GM23338 (cell line): ENCODE results near the gene ZBTB5. TPM values are rescaled to one million over a fixed set of nuclear protein-coding genes. Genes with fewer than 3 reads are reported as not detected.
A peak's percentile ranks its signal among the peaks of the same experiment; 100 is the strongest.

ENCODE experiments used
- ATAC-seq: fragments of 200-7000 bp; cut with Tn5 transposase; 3 replicates; pipeline ENCODE4 v1.9.1; 2020
- DNase-seq: peaks from one replicate; pipeline ENCODE4 v3.0.0-alpha.2; 2015; ENCODE audit warnings: low spot score
- H2AFZ ChIP-seq: fragments of 200-600 bp; sonication (generic); 2 replicates; pipeline ENCODE4 v1.8.0; 2016; ENCODE audit warnings: antibody characterized with exemption, mild to moderate bottlenecking, moderate library complexity
- H3F3A ChIP-seq: fragments of 200-600 bp; sonication (generic); replicated peaks from 2 replicates; pipeline ENCODE4 v1.8.0; 2017; ENCODE audit warnings: antibody characterized with exemption, mixed run types, low read depth
- H3K27ac ChIP-seq: fragments of 200-600 bp; sonication (generic); 2 replicates; pipeline ENCODE4 v1.6.1; 2016; ENCODE audit warnings: low read depth
- H3K27me3 ChIP-seq: fragments of 200-600 bp; sonication (generic); 2 replicates; pipeline ENCODE4 v1.8.0; 2016; ENCODE audit warnings: mild to moderate bottlenecking, mixed run types, moderate library complexity; ENCODE audit not compliant: insufficient read depth
- H3K36me3 ChIP-seq: fragments of 200-600 bp; sonication (generic); 2 replicates; pipeline ENCODE4 v1.8.0; 2016; ENCODE audit warnings: mild to moderate bottlenecking; ENCODE audit not compliant: insufficient read depth
- H3K4me1 ChIP-seq: fragments of 200-600 bp; sonication (generic); 2 replicates; pipeline ENCODE4 v1.8.0; 2016; ENCODE audit warnings: mild to moderate bottlenecking, moderate library complexity; ENCODE audit not compliant: insufficient read depth
- H3K4me2 ChIP-seq: fragments of 200-600 bp; sonication (generic); 2 replicates; pipeline ENCODE4 v1.7.1; 2017; ENCODE audit warnings: mixed run types
- H3K4me3 ChIP-seq: fragments of 200-600 bp; sonication (generic); 2 replicates; pipeline ENCODE4 v1.6.1; 2016; ENCODE audit warnings: mixed run types
- H3K79me2 ChIP-seq: fragments of 200-600 bp; sonication (generic); replicated peaks from 2 replicates; pipeline ENCODE4 v1.8.0; 2017; ENCODE audit warnings: mild to moderate bottlenecking; ENCODE audit not compliant: insufficient read depth
- H3K9me2 ChIP-seq: fragments of 200-600 bp; sonication (generic); 2 replicates; pipeline ENCODE4 v1.8.0; 2017; ENCODE audit not compliant: insufficient read depth
- H4K20me1 ChIP-seq: fragments of 200-600 bp; sonication (generic); replicated peaks from 2 replicates; pipeline ENCODE4 v1.8.0; 2017; ENCODE audit warnings: mild to moderate bottlenecking; ENCODE audit not compliant: insufficient read depth
- H3K27ac Mint-ChIP-seq: 2 replicates; pipeline ENCODE4 v1.8.0; 2020; ENCODE audit warnings: inconsistent platforms, mild to moderate bottlenecking, moderate library complexity, mixed read lengths
- H3K27me3 Mint-ChIP-seq: 3 replicates; pipeline ENCODE4 v1.8.0; 2022; ENCODE audit warnings: low read depth, mild to moderate bottlenecking, moderate library complexity, mixed read lengths, inconsistent platforms; ENCODE audit not compliant: insufficient read depth, poor library complexity
- H3K36me3 Mint-ChIP-seq: 3 replicates; pipeline ENCODE4 v1.8.0; 2021; ENCODE audit warnings: low read depth, mild to moderate bottlenecking, inconsistent platforms, moderate library complexity, mixed read lengths
- H3K4me1 Mint-ChIP-seq: 3 replicates; pipeline ENCODE4 v1.8.0; 2020; ENCODE audit warnings: mild to moderate bottlenecking, inconsistent platforms, mixed read lengths
- H3K4me3 Mint-ChIP-seq: 3 replicates; pipeline ENCODE4 v1.8.0; 2021; ENCODE audit warnings: moderate library complexity, mild to moderate bottlenecking, inconsistent platforms, mixed read lengths
- H3K9me3 Mint-ChIP-seq: 3 replicates; pipeline ENCODE4 v1.8.0; 2020; ENCODE audit warnings: moderate library complexity, mild to moderate bottlenecking, inconsistent platforms, mixed read lengths
- CREB1 ChIP-seq: fragments of 250-450 bp; sonication (Bioruptor Pico); IDR thresholded peaks from 2 replicates; pipeline ENCODE4 v1.5.0; 2020; ENCODE audit warnings: low read depth, mild to moderate bottlenecking, moderate library complexity
- CTCF ChIP-seq, 2 experiments: fragments of 200-600 bp in 1 of 2; sonication (generic) in 1 of 2; conservative IDR thresholded peaks; 2 replicates each; pipeline versions ENCODE4 v1.5.1 to v1.6.1; 2016 to 2017; ENCODE audit warnings: antibody characterized with exemption in 2 of 2, low read depth in 2 of 2, mild to moderate bottlenecking in 2 of 2, moderate library complexity in 1 of 2
- ETS1 ChIP-seq: IDR thresholded peaks from 2 replicates; pipeline ENCODE4 v1.6.1; 2016; ENCODE audit warnings: antibody characterized with exemption
- EZH2 ChIP-seq: fragments of 200-600 bp; sonication (generic); IDR thresholded peaks from one replicate; pipeline ENCODE4 v1.8.0; 2017; ENCODE audit warnings: antibody characterized with exemption, mild to moderate bottlenecking, low read depth; ENCODE audit not compliant: unreplicated experiment
- EZH2phosphoT487 ChIP-seq: fragments of 200-600 bp; sonication (generic); IDR thresholded peaks from one replicate; pipeline ENCODE4 v1.8.1; 2018; ENCODE audit warnings: antibody characterized with exemption; ENCODE audit not compliant: unreplicated experiment
- JUNB ChIP-seq: IDR thresholded peaks from one replicate; pipeline ENCODE4 v1.6.1; 2016; ENCODE audit warnings: antibody characterized with exemption; ENCODE audit not compliant: unreplicated experiment
- NANOG ChIP-seq: IDR thresholded peaks from 2 replicates; pipeline ENCODE4 v1.6.1; 2016; ENCODE audit warnings: antibody characterized with exemption, borderline replicate concordance
- POLR2AphosphoS5 ChIP-seq: IDR thresholded peaks from 2 replicates; pipeline ENCODE4 v1.6.1; 2016; ENCODE audit warnings: antibody characterized with exemption, low read depth
- REST ChIP-seq: IDR thresholded peaks from one replicate; pipeline ENCODE4 v1.6.1; 2018; ENCODE audit warnings: antibody characterized with exemption; ENCODE audit not compliant: unreplicated experiment
- STAT1 ChIP-seq: IDR thresholded peaks from one replicate; pipeline ENCODE4 v1.6.1; 2016; ENCODE audit warnings: antibody characterized with exemption; ENCODE audit not compliant: unreplicated experiment
- ZNF114 ChIP-seq: fragments of 250-450 bp; sonication (Bioruptor Pico); IDR thresholded peaks from 2 replicates; pipeline ENCODE4 v1.5.0; 2020; ENCODE audit warnings: mild to moderate bottlenecking, moderate library complexity
- ZNF331 ChIP-seq: fragments of 250-450 bp; sonication (Bioruptor Pico); IDR thresholded peaks from 2 replicates; pipeline ENCODE4 v1.5.0; 2020; ENCODE audit warnings: low read depth, mild to moderate bottlenecking, moderate library complexity
- ZNF462 ChIP-seq: fragments of 250-450 bp; sonication (Bioruptor Pico); IDR thresholded peaks from 2 replicates; pipeline ENCODE4 v1.5.0; 2020; ENCODE audit warnings: mild to moderate bottlenecking, moderate library complexity
- polyA plus RNA-seq: library from polyadenylated mRNA; unstranded; fragments of >200 nt; fragmentation: Nextera tagmentation; extraction: Ambion mirVana; gene quantifications from 2 replicates; pipeline ENCODE4 v1.2.1, GENCODE V29; 2016
- total RNA-seq: library from RNA; depleted of rRNA; stranded (reverse); fragments of >200 nt; shearing (Covaris generic); gene quantifications from 2 replicates; pipeline ENCODE4 v1.2.3, GENCODE V29; 2014

The ZBTB5 gene
- total and polyA plus RNA-seq, 2 experiments from 2014 or later: 2.8 to 19.5 TPM

- peaks cover 8% of the 10 kb centered on the region for H3K4me1 ChIP-seq
- H3K4me2 ChIP-seq: peak overlapping the region; percentile 87
- H2AFZ ChIP-seq: no peak overlapping the region
- peaks cover 15% of the 10 kb centered on the region for H3K79me2 ChIP-seq
- no peak overlapping the region for H3K27ac Mint-ChIP-seq
- DNase-seq (no peak), ATAC-seq (no peak)
- H3F3A ChIP-seq: peaks cover 7% of the 10 kb centered on the region; the same call in 1 of the 2 replicates
- H3K9me3 Mint-ChIP-seq: no peaks in the 10 kb centered on the region
- no peaks in the 10 kb centered on the region for H3K27me3 ChIP-seq
- peaks cover 13% of the 10 kb centered on the region for H3K27me3 Mint-ChIP-seq
- H3K27ac ChIP-seq: no peak overlapping the region
- no peaks in the 10 kb centered on the region for H3K9me2 ChIP-seq
- peak overlapping the region; percentile 93 for H3K4me3 Mint-ChIP-seq
- peaks cover 7% of the 10 kb centered on the region; the same call in 1 of the 2 replicates for H3K36me3 ChIP-seq
- no peak for TF ChIP-seq ZNF462 (CRISPR knock-in tag)
- TF ChIP-seq CTCF (conservative IDR thresholded peaks at IDR 0.05; ENCODE audit: low read depth in 2 of 2): no peak
- no peak for TF ChIP-seq REST
- no peak for TF ChIP-seq ZNF114 (CRISPR knock-in tag)
- TF ChIP-seq ZNF331 (CRISPR knock-in tag): no peak
- TF ChIP-seq STAT1: no peak
- TF ChIP-seq NANOG: no peak
- TF ChIP-seq EZH2: no peak
- TF ChIP-seq CREB1 (CRISPR knock-in tag): no peak
- no peak for TF ChIP-seq ETS1
- no peak for TF ChIP-seq EZH2phosphoT487
- TF ChIP-seq POLR2AphosphoS5: no peak
- no peak for TF ChIP-seq JUNB
- peak overlapping the region; percentile 92; the same call in 1 of the 2 replicates for H3K4me3 ChIP-seq
- H3K36me3 Mint-ChIP-seq: peaks cover 40% of the 10 kb centered on the region
- peaks cover 4% of the 10 kb centered on the region; the same call in 1 of the 2 replicates for H4K20me1 ChIP-seq
- peaks cover 19% of the 10 kb centered on the region; the same call in 2 of the 3 replicates for H3K4me1 Mint-ChIP-seq
Observed at GRCh38 chr9:37424204-37424685, 41.0 kb downstream of the ZBTB5 start.
